HepG2 (cell line): ENCODE data around the gene CLDN20. TPM values are rescaled to one million over a fixed set of nuclear protein-coding genes. Genes with fewer than 3 reads are reported as not detected.
A peak's percentile ranks its signal among the peaks of the same experiment; 100 is the strongest.

ENCODE experiments used
- DDIT3 ChIP-seq: sonication (generic); formaldehyde crosslinking; IDR thresholded peaks from 2 replicates; pipeline ENCODE4 v1.4.0; 2020; ENCODE audit warnings: mild to moderate bottlenecking, missing genetic modification reagents
- HBP1 ChIP-seq: IDR thresholded peaks from 2 replicates; pipeline ENCODE4 v1.6.1; 2016; ENCODE audit warnings: low read depth, control low read depth
- IRF2 ChIP-seq: IDR thresholded peaks from 2 replicates; pipeline ENCODE4 v1.6.1; 2018; ENCODE audit warnings: missing genetic modification reagents, missing compliant biosample characterization
- JUND ChIP-seq: sonication (generic); formaldehyde crosslinking; IDR thresholded peaks from 2 replicates; pipeline ENCODE4 v1.8.0; 2022; ENCODE audit warnings: mild to moderate bottlenecking, missing genetic modification reagents
- KAT8 ChIP-seq: IDR thresholded peaks from 2 replicates; pipeline ENCODE4 v1.6.1; 2016; ENCODE audit warnings: missing genetic modification reagents, missing compliant biosample characterization
- KDM2A ChIP-seq: sonication (generic); formaldehyde crosslinking; IDR thresholded peaks from 2 replicates; pipeline ENCODE4 v1.4.0; 2020; ENCODE audit warnings: low read depth, missing genetic modification reagents, borderline replicate concordance
- NONO ChIP-seq, 2 experiments: fragments of 450-650 bp in 1 of 2; sonication (generic) in 1 of 2; formaldehyde crosslinking in 1 of 2; IDR thresholded peaks in 1 of 2; conservative IDR thresholded peaks in 1 of 2; 2 replicates each; pipeline versions ENCODE4 v1.6.1 to v1.8.0; 2017 to 2022; ENCODE audit warnings: mild to moderate bottlenecking in 1 of 2, missing genetic modification reagents in 1 of 2, moderate library complexity in 1 of 2
- NR2C2 ChIP-seq: sonication (generic); formaldehyde crosslinking; IDR thresholded peaks from 2 replicates; pipeline ENCODE4 v1.4.0; 2020; ENCODE audit warnings: missing genetic modification reagents, mild to moderate bottlenecking, moderate library complexity, borderline replicate concordance
- PHF20 ChIP-seq: sonication (generic); formaldehyde crosslinking; IDR thresholded peaks from 2 replicates; pipeline ENCODE4 v1.5.0; 2020; ENCODE audit warnings: mild to moderate bottlenecking, missing genetic modification reagents
- RNF219 ChIP-seq: sonication (generic); formaldehyde crosslinking; IDR thresholded peaks from 2 replicates; pipeline ENCODE4 v1.5.0; 2020; ENCODE audit warnings: mild to moderate bottlenecking, missing genetic modification reagents
- STAT5B ChIP-seq: sonication (generic); formaldehyde crosslinking; IDR thresholded peaks from 2 replicates; pipeline ENCODE4 v1.4.0; 2020; ENCODE audit warnings: missing genetic modification reagents
- TFDP2 ChIP-seq: sonication (generic); formaldehyde crosslinking; IDR thresholded peaks from 2 replicates; pipeline ENCODE4 v1.4.0; 2020; ENCODE audit warnings: missing genetic modification reagents
- ZFP62 ChIP-seq: sonication (generic); formaldehyde crosslinking; IDR thresholded peaks from 2 replicates; pipeline ENCODE4 v1.4.0; 2020; ENCODE audit warnings: missing genetic modification reagents
- ZNF142 ChIP-seq: sonication (generic); formaldehyde crosslinking; IDR thresholded peaks from 2 replicates; pipeline ENCODE4 v1.4.0; 2020; ENCODE audit warnings: missing genetic modification reagents
- ZNF234 ChIP-seq: sonication (generic); formaldehyde crosslinking; conservative IDR thresholded peaks from 2 replicates; pipeline ENCODE4 v1.5.1; 2020; ENCODE audit warnings: mild to moderate bottlenecking, missing genetic modification reagents
- ZNF550 ChIP-seq: sonication (generic); formaldehyde crosslinking; IDR thresholded peaks from 2 replicates; pipeline ENCODE4 v1.4.0; 2020; ENCODE audit warnings: mild to moderate bottlenecking, missing genetic modification reagents, borderline replicate concordance
- ZNF777 ChIP-seq: sonication (generic); formaldehyde crosslinking; IDR thresholded peaks from 2 replicates; pipeline ENCODE4 v1.4.0; 2020; ENCODE audit warnings: missing genetic modification reagents
- ZNF841 ChIP-seq: sonication (generic); formaldehyde crosslinking; IDR thresholded peaks from 2 replicates; pipeline ENCODE4 v1.8.1; 2023; ENCODE audit warnings: missing genetic modification reagents, borderline replicate concordance
- polyA plus RNA-seq, 8 experiments: library from polyadenylated mRNA; depleted of rRNA in 3 of 8; stranded (reverse) in 7 of 8; unstranded in 1 of 8; fragments of >200 nt; fragmentation: Illumina TruSeq in 4 of 8; extraction: Trizol in 4 of 8; gene quantifications; 2 replicates each; pipeline versions ENCODE4 v1.2.1 to v1.2.3, GENCODE V29; 2011 to 2016; ENCODE audit warnings: low read depth in 4 of 8, missing spikeins in 1 of 8, mixed read lengths in 1 of 8; ENCODE audit not compliant: insufficient read depth in 1 of 8
- total RNA-seq, 5 experiments: library from RNA; depleted of rRNA; stranded (reverse); fragments of >200 nt; fragmentation: Illumina TruSeq; extraction: Trizol; gene quantifications; 2 replicates each; pipeline ENCODE4 v1.2.3, GENCODE V29; 2016; ENCODE audit warnings: low read depth in 1 of 5

CLDN20 gene
- total and polyA plus RNA-seq, 2 of the 13 experiments (the other 11 are each of a cell fraction or from before 2014, with no cell fraction given) = not detected

- TF ChIP-seq RNF219 (CRISPR knock-in tag) (peak; percentile 46; the same call in 1 of the 2 replicates), PHF20 (CRISPR knock-in tag) (no peak; the same call in 1 of the 2 replicates), ZNF234 (CRISPR knock-in tag) (no peak), IRF2 (CRISPR knock-in tag) (peak; percentile 51; the same call in 1 of the 2 replicates), NR2C2 (CRISPR knock-in tag) (no peak), NONO (IDR thresholded peaks at IDR 0.05) (no peak), NONO (CRISPR knock-in tag; conservative IDR thresholded peaks at IDR 0.05) (no peak), ZNF841 (CRISPR knock-in tag) (no peak), DDIT3 (CRISPR knock-in tag) (no peak; the same call in 1 of the 2 replicates), ZFP62 (no peak), KAT8 (CRISPR knock-in tag) (peak; percentile 22; the same call in 1 of the 2 replicates), ZNF777 (CRISPR knock-in tag) (no peak), KDM2A (CRISPR knock-in tag) (no peak; the same call in 1 of the 2 replicates), HBP1 (CRISPR knock-in tag) (0 out of 2 replicates have a peak, but pooled peaks have one; percentile 17), ZNF142 (CRISPR knock-in tag) (no peak), TFDP2 (CRISPR knock-in tag) (peak; percentile 78), STAT5B (CRISPR knock-in tag) (no peak; the same call in 1 of the 2 replicates), ZNF550 (CRISPR knock-in tag) (no peak), JUND (peak; percentile 33; the same call in 1 of the 2 replicates)
Observed at GRCh38 chr6:155314773-155315515, 51.1 kb downstream of the CLDN20 start (continued).
